ENCODE measurements around the gene EID2. TPM values are rescaled to one million over a fixed set of nuclear protein-coding genes. Genes with fewer than 3 reads are reported as not detected.

Gene EID2
- total and polyA plus RNA-seq, 2 donors (not counting 3 experiments of a cell fraction or from before 2014, with no cell fraction given): 6.6 to 17.4 TPM

- POLR2A ChIA-PET: no interaction called here
- dilution Hi-C loops (cut with MboI; ENCODE audit: extremely low pct_ligation_motif_present, low sequenced_read_pairs) (no loop called here), intact Hi-C loops (cut with micrococcal nuclease) (no loop called here)
- Histone ChIP-seq H4K20me1 (replicated peaks; ENCODE audit: control insufficient read depth, extremely low read depth, insufficient read depth, low read length) (no peaks in the 10 kb centered on the region), H3K27me3 (ENCODE audit: control insufficient read depth in 2 of 2, insufficient read depth in 2 of 2, low read length in 2 of 2) (peaks cover 25 to 28% of the 10 kb centered on the region in 2 experiments), H3K27ac (ENCODE audit: insufficient read depth, low read depth, low read length) (no peak overlapping the region), H3K9me1 (replicated peaks; ENCODE audit: control insufficient read depth, extremely low read depth, insufficient read depth, low read length) (no peaks in the 10 kb centered on the region), H3K4me2 (ENCODE audit: insufficient read depth, low read length) (no peak overlapping the region), H3K36me3 (ENCODE audit: control insufficient read depth in 2 of 2, extremely low read depth in 1 of 2, insufficient read depth in 2 of 2, low read length in 2 of 2) (no peaks in the 10 kb centered on the region), H3K4me3 (replicated peaks in 1 of 3; ENCODE audit: insufficient read depth in 1 of 3, low read depth in 1 of 3, low read length in 3 of 3) (no peak overlapping the region), H2AFZ (ENCODE audit: low read depth, low read length) (no peak overlapping the region), H3K9ac (replicated peaks; ENCODE audit: extremely low read depth, insufficient read depth, low read length) (no peak overlapping the region), H3K4me1 (ENCODE audit: control insufficient read depth, extremely low read depth, insufficient read depth, low read length) (peaks cover 9% of the 10 kb centered on the region), H3K79me2 (ENCODE audit: control insufficient read depth, insufficient read depth, low read length) (no peaks in the 10 kb centered on the region), H3K9me3 (replicated peaks; ENCODE audit: control insufficient read depth, insufficient read depth, low read length) (no peaks in the 10 kb centered on the region)
- FAIRE-seq (no peak), DNase-seq (ENCODE audit: low read depth, low spot score) (no peak)
- BruUV-seq (replicated peaks): no TSS peak
- TF ChIP-seq JUN (IDR thresholded peaks at IDR 0.05; ENCODE audit: borderline replicate concordance, insufficient read depth, insufficient read length, low read depth) (no peak), FOS (IDR thresholded peaks at IDR 0.05; ENCODE audit: borderline replicate concordance, insufficient read depth, low read length) (no peak), MYC (IDR thresholded peaks at IDR 0.05; ENCODE audit: low read depth, low read length) (no peak), POLR2AphosphoS5 (IDR thresholded peaks at IDR 0.05; ENCODE audit: insufficient read depth, low read depth, low read length) (no peak), GATA2 (IDR thresholded peaks at IDR 0.05; ENCODE audit: insufficient read depth, insufficient read length, low read depth, low read length) (no peak), POLR2A (IDR thresholded peaks at IDR 0.05; ENCODE audit: low read depth, low read length) (no peak), CTCF (IDR thresholded peaks at IDR 0.05; ENCODE audit: extremely low read depth in 1 of 2, insufficient read depth in 1 of 2, low read depth in 1 of 2, low read length in 2 of 2) (no peak), EZH2 (IDR thresholded peaks at IDR 0.05; ENCODE audit: borderline replicate concordance, low read depth, low read length, severe bottlenecking) (no peak), MAX (IDR thresholded peaks at IDR 0.05; ENCODE audit: insufficient read depth, insufficient read length) (no peak)
- CTCF ChIA-PET: interaction anchor here (0.7 to 1.1 kb wide), 2 partner anchors 27 to 171 kb away, joined by 3 to 7 read pairs; no protein-coding TSS in a partner anchor
These were observed 38.6 kb downstream of the EID2 start for GRCh38 chr19:39501340-39501739.
